ENCODE results near the gene DCST2. TPM values are rescaled to one million over a fixed set of nuclear protein-coding genes. Genes with fewer than 3 reads are reported as not detected.

The DCST2 gene
- total and polyA plus RNA-seq, 2 of the 8 experiments (the other 6 are each of a cell fraction or from before 2014, with no cell fraction given) = 0.43 to 2.1 TPM

DNA sequence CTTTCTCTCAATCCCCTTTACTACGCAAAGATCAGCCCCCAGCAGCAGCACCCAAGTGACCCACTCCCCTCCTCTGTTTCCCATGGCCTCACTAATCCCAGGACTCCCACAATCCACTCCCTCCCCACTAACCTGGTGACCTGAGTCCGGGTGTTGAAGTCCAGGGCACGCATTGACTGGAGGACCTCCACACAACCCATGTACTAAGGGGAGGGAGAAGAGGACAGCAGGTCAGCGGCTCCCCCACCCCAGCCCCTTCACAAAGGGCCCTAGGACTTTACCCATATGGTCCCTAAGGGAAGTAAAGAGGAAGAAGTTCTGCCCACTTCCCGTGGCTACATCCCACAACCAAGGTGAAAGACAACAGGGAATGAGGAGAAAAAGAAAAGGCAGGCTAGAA, 64.3 kb downstream of the DCST2 start:
- H2BK20ac ChIP-seq (ENCODE audit: low read length) = no peak overlapping the region
- no peak overlapping the region for H2BK120ac ChIP-seq (replicated peaks; ENCODE audit: low read depth, low read length)
- DNase-seq (ENCODE audit: low read depth in 1 of 2, low spot score in 2 of 2) (no peak), FAIRE-seq (no peak)
- H3K23me2 ChIP-seq (ENCODE audit: low read depth, low read length) = peaks cover 24% of the 10 kb centered on the region
- peak overlapping the region; percentile 76 for H3K4ac ChIP-seq (replicated peaks; ENCODE audit: insufficient read length, low read depth, low read length)
- peaks cover 14% of the 10 kb centered on the region; the same call in 1 of the 2 replicates for H3K79me1 ChIP-seq (ENCODE audit: low read depth, low read length)
- H3K9me3 ChIP-seq (ENCODE audit: insufficient read depth in 2 of 2, low read depth in 1 of 2, low read length in 1 of 2) = no peaks in the 10 kb centered on the region
- H4K8ac ChIP-seq (ENCODE audit: extremely low read depth, insufficient read depth, low read length) = no peak overlapping the region
- WGBS, 2 experiments (ENCODE audit: extremely low coverage in 1 of 2, insufficient coverage in 1 of 2, insufficient read length in 1 of 2, insufficient replicate concordance in 2 of 2, low coverage in 1 of 2, low lambda C conversion rate in 2 of 2, missing lambda C conversion rate in 1 of 2) = 18% methylated on average over 4 of the region's 5 CpGs; no CpG with 5 or more reads in 1 of the 2 experiments
- H2BK5ac ChIP-seq (ENCODE audit: low read depth, low read length) = peak overlapping the region; percentile 99
- H3K27me3 ChIP-seq (replicated peaks in 1 of 4; ENCODE audit: control insufficient read depth in 3 of 4, extremely low read depth in 1 of 4, insufficient read depth in 3 of 4, low read length in 3 of 4) = no peaks in the 10 kb centered on the region
- no peak overlapping the region for H2AFZ ChIP-seq (ENCODE audit: low read length)
- H3K23ac ChIP-seq (ENCODE audit: insufficient read length) = no peak overlapping the region
- peak overlapping the region; percentile 78 for H3K4me2 ChIP-seq (ENCODE audit: insufficient read depth in 1 of 2, low read depth in 2 of 2, low read length in 2 of 2)
- peaks cover 14 to 38% (median 32%) of the 10 kb centered on the region in 4 experiments for H3K36me3 ChIP-seq (ENCODE audit: control insufficient read depth in 2 of 4, insufficient read depth in 4 of 4, low read length in 3 of 4)
- H2BK15ac ChIP-seq (ENCODE audit: low read length) = no peak overlapping the region
- peaks cover 6 to 38% of the 10 kb centered on the region in 2 experiments; a peak in 3 of 4 replicates for H3K79me2 ChIP-seq (ENCODE audit: control insufficient read depth in 1 of 2, insufficient read depth in 2 of 2, low read length in 2 of 2)
- ChIA-PET POLR2A (ENCODE audit: partially characterized antibody) (interaction anchor here (2.3 to 42.8 kb wide), 5 partner anchors 10 to 227 kb away, joined by 8 to 702 read pairs (median 164); partner anchors contain the start of genes FLAD1, LENEP, PBXIP1 and PYGO2), CTCF (ENCODE audit: partially characterized antibody) (interaction anchor here (0.7 to 20.6 kb wide), 6 partner anchors 9 to 93 kb away, joined by 3 to 334 read pairs (median 10); partner anchors contain the start of genes LENEP, PBXIP1 and PYGO2)
- no peak overlapping the region for H4K91ac ChIP-seq (replicated peaks; ENCODE audit: insufficient read length, low read length)
- H3K4me3 ChIP-seq (ENCODE audit: extremely low read depth in 1 of 4, insufficient read depth in 2 of 4, low read depth in 3 of 4, low read length in 4 of 4) = peak overlapping the region; percentile 61 to 80 (median 76)
- H3K14ac ChIP-seq (ENCODE audit: insufficient read length) = no peak overlapping the region
- H3K4me1 ChIP-seq (replicated peaks in 1 of 4; ENCODE audit: control insufficient read depth in 3 of 4, insufficient read depth in 4 of 4, low read length in 3 of 4) = peaks cover 3 to 19% (median 14%) of the 10 kb centered on the region in 4 experiments
- H3K9ac ChIP-seq (replicated peaks in 1 of 4; ENCODE audit: extremely low read depth in 1 of 4, low read depth in 3 of 4, low read length in 3 of 4) = peak overlapping the region in 3 of 4 experiments; percentile 29 to 75 (median 44); a peak in 5 of 7 replicates
- H2AK5ac ChIP-seq (ENCODE audit: low read depth, low read length) = 0 out of 2 replicates have a peak overlapping the region, but pooled peaks have one; percentile 97
- no peak overlapping the region for H3K56ac ChIP-seq (replicated peaks; ENCODE audit: insufficient read length, low read depth, low read length)
- H3K27ac ChIP-seq (ENCODE audit: low read depth, low read length) = peak overlapping the region; percentile 13; the same call in 1 of the 2 replicates
- H4K20me1 ChIP-seq (replicated peaks in 1 of 2; ENCODE audit: control insufficient read depth in 1 of 2, insufficient read depth in 2 of 2, low read length in 2 of 2) = peaks cover 9% of the 10 kb centered on the region in 2 experiments
- peak overlapping the region; percentile 90 for H2BK12ac ChIP-seq (ENCODE audit: low read depth, low read length)
- peak overlapping the region; percentile 78; the same call in 1 of the 2 replicates for H3K18ac ChIP-seq (ENCODE audit: extremely low read depth, low read length)
- H4K5ac ChIP-seq (ENCODE audit: insufficient read length, low read depth, low read length) = no peak overlapping the region
- TF ChIP-seq GTF2F1 (IDR thresholded peaks at IDR 0.05; ENCODE audit: borderline replicate concordance, low read depth, low read length) = no peak
- TF ChIP-seq PHF8 (conservative IDR thresholded peaks at IDR 0.05; ENCODE audit: low read depth, low read length) = no peak
- TF ChIP-seq GABPA (IDR thresholded peaks at IDR 0.05; ENCODE audit: borderline replicate concordance, insufficient read depth, low read length) = no peak
- no peak for TF ChIP-seq CHD1 (IDR thresholded peaks at IDR 0.05; ENCODE audit: low read depth, low read length)
- no peak for TF ChIP-seq BRCA1 (IDR thresholded peaks at IDR 0.05; ENCODE audit: low read depth, low read length)
- no peak for TF ChIP-seq ZNF274 (IDR thresholded peaks at IDR 0.05; ENCODE audit: borderline replicate concordance, extremely low read depth, low read length)
- TF ChIP-seq SP1 (IDR thresholded peaks at IDR 0.05; ENCODE audit: low read depth, low read length) = no peak
- TF ChIP-seq SIN3A (conservative IDR thresholded peaks at IDR 0.05 in 1 of 2, IDR thresholded peaks at IDR 0.05 in 1 of 2; ENCODE audit: low read depth in 1 of 2, low read length in 2 of 2) = no peak
- TF ChIP-seq EP300 (IDR thresholded peaks at IDR 0.05; ENCODE audit: borderline replicate concordance in 1 of 2, low read depth in 2 of 2, low read length in 2 of 2) = no peak
- TF ChIP-seq POLR2A (IDR thresholded peaks at IDR 0.05; ENCODE audit: control extremely low read depth in 1 of 2, low read depth in 2 of 2, low read length in 2 of 2) = no peak
- no peak for TF ChIP-seq TAF7 (optimal IDR thresholded peaks at IDR 0.05; ENCODE audit: borderline replicate concordance, low read depth, low read length)
- no peak for TF ChIP-seq RBBP5 (IDR thresholded peaks at IDR 0.05; ENCODE audit: borderline replicate concordance, low read depth, low read length)
- no peak for TF ChIP-seq NRF1 (IDR thresholded peaks at IDR 0.05; ENCODE audit: low read depth, low read length)

Measured in H1 (cell line).